GM03348 (cell line): ENCODE measurements around the gene OLFM1.
"Not testable (repeated sequence)": the region's sequence is repeated elsewhere in the genome, so short reads cannot be mapped to it uniquely, and the experiment has no call there.

Experiments used
- DNase-seq: peaks from one replicate; pipeline ENCODE4 v3.0.0; 2012; ENCODE audit warnings: low spot score

OLFM1 gene

GRCh38 chr9:135154050-135154615 lies 66.7 kb downstream of the OLFM1 start:
- no peak for DNase-seq

- no peak for DNase-seq
Measured at GRCh38 chr9:135155396-135155795, 67.9 kb downstream of the OLFM1 start.

GRCh38 chr9:135156525-135157510 lies 69.3 kb downstream of the OLFM1 start:
- peak; percentile 78 for DNase-seq

GRCh38 chr9:135157856-135158563 lies 70.5 kb downstream of the OLFM1 start:
- no peak for DNase-seq

GRCh38 chr9:135158564-135158937 lies 71.1 kb downstream of the OLFM1 start:
- DNase-seq, result no peak

- DNase-seq, result no peak
Measured at GRCh38 chr9:135159801-135160200, 72.3 kb downstream of the OLFM1 start.

GRCh38 chr9:135160862-135161261 lies 73.4 kb downstream of the OLFM1 start:
- no peak for DNase-seq

GRCh38 chr9:135162599-135162998 lies 75.1 kb downstream of the OLFM1 start:
- not testable (repeated sequence) for DNase-seq

GRCh38 chr9:135163023-135163780 lies 75.7 kb downstream of the OLFM1 start:
- no peak for DNase-seq

- DNase-seq, result no peak
Measured at GRCh38 chr9:135164036-135164435, 76.6 kb downstream of the OLFM1 start.

- no peak for DNase-seq
Measured at GRCh38 chr9:135165003-135165711, 77.7 kb downstream of the OLFM1 start.

- no peak for DNase-seq
Measured at GRCh38 chr9:135165756-135166519, 78.5 kb downstream of the OLFM1 start.

GRCh38 chr9:135166565-135166964 lies 79.1 kb downstream of the OLFM1 start:
- DNase-seq, result no peak

- DNase-seq, result no peak
Measured at GRCh38 chr9:135167356-135167755, 79.9 kb downstream of the OLFM1 start.

- DNase-seq, result no peak
Measured at GRCh38 chr9:135167849-135168655, 80.6 kb downstream of the OLFM1 start.

- DNase-seq, result no peak
Measured at GRCh38 chr9:135169709-135170226, 82.3 kb downstream of the OLFM1 start.

GRCh38 chr9:135170535-135170934 lies 83.1 kb downstream of the OLFM1 start:
- DNase-seq, result no peak
